OCI-LY3 (cell line): ENCODE data around the gene MAP3K3.

Experiments used
- H2AFZ ChIP-seq: fragments of 200-600, 300-600 bp; shearing (Covaris generic); 2 replicates; pipeline ENCODE4 v1.6.0; 2014; ENCODE audit warnings: antibody characterized with exemption, low read depth, low read length
- H3K27ac ChIP-seq: fragments of 200-600, 300-600 bp; sonication (generic); 2 replicates; pipeline ENCODE4 v1.5.1; 2014; ENCODE audit warnings: mild to moderate bottlenecking, low read length, moderate library complexity, mixed read lengths
- H3K27me3 ChIP-seq: fragments of 200-600, 300-600 bp; sonication (generic); 2 replicates; pipeline ENCODE4 v1.6.1; 2014; ENCODE audit warnings: low read depth, low read length, mixed read lengths
- H3K36me3 ChIP-seq: fragments of 200-600, 300-600 bp; sonication (generic); replicated peaks from 2 replicates; pipeline ENCODE3; 2014; ENCODE audit warnings: low read depth, low read length, mixed read lengths
- H3K4me1 ChIP-seq: fragments of 300-600, 200-600 bp; sonication (generic); 2 replicates; pipeline ENCODE4 v1.6.1; 2014; ENCODE audit warnings: low read length, mixed read lengths
- H3K4me2 ChIP-seq: fragments of 200-600, 300-600 bp; sonication (generic); 2 replicates; pipeline ENCODE4 v1.6.1; 2014; ENCODE audit warnings: low read length, mixed read lengths
- H3K4me3 ChIP-seq: fragments of 300-600, 200-600 bp; sonication (generic); 2 replicates; pipeline ENCODE4 v1.5.1; 2014; ENCODE audit warnings: antibody characterized with exemption, mild to moderate bottlenecking, low read length, moderate library complexity
- H3K79me2 ChIP-seq: fragments of 300-600, 200-600 bp; shearing (Covaris generic); 2 replicates; pipeline ENCODE4 v1.6.1; 2014; ENCODE audit warnings: mild to moderate bottlenecking, low read length, mixed read lengths
- H3K9ac ChIP-seq: fragments of 300-600, 200-600 bp; shearing (Covaris generic); 2 replicates; pipeline ENCODE4 v1.6.0; 2014; ENCODE audit warnings: mild to moderate bottlenecking, low read length, moderate library complexity
- H3K9me3 ChIP-seq: fragments of 200-600, 300-600 bp; shearing (Covaris generic); 2 replicates; pipeline ENCODE4 v1.6.1; 2014; ENCODE audit warnings: low read length, mixed read lengths; ENCODE audit not compliant: insufficient read depth
- H4K20me1 ChIP-seq: fragments of 200-600, 300-600 bp; sonication (generic); 2 replicates; pipeline ENCODE4 v1.6.1; 2016; ENCODE audit warnings: low read length, mixed read lengths; ENCODE audit not compliant: insufficient read depth
- EZH2phosphoT487 ChIP-seq: fragments of 200-600 bp; shearing (Covaris generic); IDR thresholded peaks from 2 replicates; pipeline ENCODE4 v1.6.1; 2018; ENCODE audit warnings: antibody characterized with exemption, mixed run types, low read depth
- TF ChIP-seq, protein P1 (sequence below): fragments of 200-600, 300-600 bp; sonication (generic); IDR thresholded peaks from 2 replicates; pipeline ENCODE4 v1.5.1; 2014; ENCODE audit warnings: antibody characterized with exemption, low read length, low read depth

The MAP3K3 gene

DNA sequence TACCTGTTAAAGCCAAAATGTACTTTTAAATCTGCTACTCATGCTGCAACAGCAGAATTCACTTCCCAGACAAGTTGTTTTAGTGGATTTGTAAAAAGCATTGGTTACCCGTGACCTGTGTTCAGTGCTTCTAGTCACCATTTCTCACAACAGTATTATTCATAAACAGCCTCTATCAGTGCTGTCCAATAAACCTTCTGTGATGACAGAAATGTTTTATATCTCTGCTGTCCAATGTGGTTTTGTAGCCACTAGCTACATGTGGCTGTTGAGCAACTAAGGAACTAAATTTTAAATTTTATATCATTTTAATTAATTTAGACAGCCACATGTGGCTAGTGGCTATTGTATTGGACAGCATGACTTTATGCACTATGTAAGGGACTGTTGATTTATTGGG lies 12.6 kb downstream of the MAP3K3 start:
- no peaks in the 10 kb centered on the region for H3K79me2 ChIP-seq
- no peak overlapping the region for H2AFZ ChIP-seq
- H3K4me3 ChIP-seq = no peak overlapping the region
- no peaks in the 10 kb centered on the region for H4K20me1 ChIP-seq
- no peaks in the 10 kb centered on the region for H3K9me3 ChIP-seq
- H3K9ac ChIP-seq = no peak overlapping the region
- H3K4me2 ChIP-seq = no peak overlapping the region
- H3K27ac ChIP-seq = no peak overlapping the region
- H3K27me3 ChIP-seq = no peaks in the 10 kb centered on the region
- peaks cover 8% of the 10 kb centered on the region for H3K36me3 ChIP-seq
- H3K4me1 ChIP-seq = peaks cover 8% of the 10 kb centered on the region
- TF ChIP-seq EZH2phosphoT487 = no peak
- TF ChIP-seq, protein P1, sequence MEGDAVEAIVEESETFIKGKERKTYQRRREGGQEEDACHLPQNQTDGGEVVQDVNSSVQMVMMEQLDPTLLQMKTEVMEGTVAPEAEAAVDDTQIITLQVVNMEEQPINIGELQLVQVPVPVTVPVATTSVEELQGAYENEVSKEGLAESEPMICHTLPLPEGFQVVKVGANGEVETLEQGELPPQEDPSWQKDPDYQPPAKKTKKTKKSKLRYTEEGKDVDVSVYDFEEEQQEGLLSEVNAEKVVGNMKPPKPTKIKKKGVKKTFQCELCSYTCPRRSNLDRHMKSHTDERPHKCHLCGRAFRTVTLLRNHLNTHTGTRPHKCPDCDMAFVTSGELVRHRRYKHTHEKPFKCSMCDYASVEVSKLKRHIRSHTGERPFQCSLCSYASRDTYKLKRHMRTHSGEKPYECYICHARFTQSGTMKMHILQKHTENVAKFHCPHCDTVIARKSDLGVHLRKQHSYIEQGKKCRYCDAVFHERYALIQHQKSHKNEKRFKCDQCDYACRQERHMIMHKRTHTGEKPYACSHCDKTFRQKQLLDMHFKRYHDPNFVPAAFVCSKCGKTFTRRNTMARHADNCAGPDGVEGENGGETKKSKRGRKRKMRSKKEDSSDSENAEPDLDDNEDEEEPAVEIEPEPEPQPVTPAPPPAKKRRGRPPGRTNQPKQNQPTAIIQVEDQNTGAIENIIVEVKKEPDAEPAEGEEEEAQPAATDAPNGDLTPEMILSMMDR = no peak

DNA sequence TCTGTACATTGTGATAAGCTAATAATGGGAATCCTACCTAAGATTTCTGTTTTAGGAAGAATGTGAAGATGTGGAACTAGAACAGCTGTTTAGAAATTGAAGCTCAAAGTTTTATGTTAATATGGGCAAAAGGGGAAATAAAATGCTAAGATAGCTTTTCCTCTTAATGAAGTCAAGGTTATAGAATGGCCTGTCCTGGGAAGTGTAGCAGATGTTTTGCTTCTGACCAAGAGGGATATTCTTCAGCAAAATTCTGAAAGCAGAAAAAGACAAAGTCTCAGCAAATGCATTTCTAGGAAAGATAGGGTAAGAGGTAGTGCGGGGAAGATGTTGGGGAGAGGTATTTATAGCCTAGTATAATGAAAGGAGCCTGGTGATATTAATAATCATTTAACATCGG lies 13.1 kb downstream of the MAP3K3 start:
- Histone ChIP-seq H3K36me3 (peaks cover 8% of the 10 kb centered on the region), H3K4me1 (peaks cover 8% of the 10 kb centered on the region), H3K9ac (no peak overlapping the region), H3K4me3 (no peak overlapping the region), H3K9me3 (no peaks in the 10 kb centered on the region), H3K27ac (no peak overlapping the region), H2AFZ (no peak overlapping the region), H3K79me2 (no peaks in the 10 kb centered on the region), H4K20me1 (no peaks in the 10 kb centered on the region), H3K4me2 (no peak overlapping the region), H3K27me3 (no peaks in the 10 kb centered on the region)
- TF ChIP-seq, protein P1 = no peak
- TF ChIP-seq EZH2phosphoT487 = no peak

DNA sequence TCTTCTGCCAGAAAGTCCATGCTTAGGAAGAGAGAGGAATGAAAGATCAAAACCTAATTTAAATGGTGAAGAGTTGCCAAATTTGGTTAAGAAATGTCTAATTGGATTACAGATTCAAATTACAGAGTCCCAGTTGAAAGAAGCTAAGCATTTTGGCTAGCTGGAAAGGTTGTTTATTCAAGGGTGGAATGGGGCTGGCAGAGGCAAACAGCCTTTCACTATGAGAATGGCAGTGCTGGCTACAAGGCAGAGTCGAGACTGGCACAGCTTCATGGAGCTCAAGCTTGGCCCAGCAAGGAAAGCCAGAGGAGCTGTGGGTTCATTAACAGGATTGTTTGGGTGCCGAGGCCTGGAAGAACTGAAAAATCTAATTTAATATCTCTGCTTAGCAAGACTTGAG lies 13.6 kb downstream of the MAP3K3 start:
- Histone ChIP-seq H3K4me2 (no peak overlapping the region), H3K4me1 (peaks cover 6% of the 10 kb centered on the region), H3K36me3 (peaks cover 8% of the 10 kb centered on the region), H3K79me2 (no peaks in the 10 kb centered on the region), H2AFZ (no peak overlapping the region), H4K20me1 (no peaks in the 10 kb centered on the region), H3K4me3 (no peak overlapping the region), H3K27me3 (no peaks in the 10 kb centered on the region), H3K9ac (no peak overlapping the region), H3K9me3 (no peaks in the 10 kb centered on the region), H3K27ac (no peak overlapping the region)
- TF ChIP-seq, protein P1 = no peak
- TF ChIP-seq EZH2phosphoT487 = no peak

DNA sequence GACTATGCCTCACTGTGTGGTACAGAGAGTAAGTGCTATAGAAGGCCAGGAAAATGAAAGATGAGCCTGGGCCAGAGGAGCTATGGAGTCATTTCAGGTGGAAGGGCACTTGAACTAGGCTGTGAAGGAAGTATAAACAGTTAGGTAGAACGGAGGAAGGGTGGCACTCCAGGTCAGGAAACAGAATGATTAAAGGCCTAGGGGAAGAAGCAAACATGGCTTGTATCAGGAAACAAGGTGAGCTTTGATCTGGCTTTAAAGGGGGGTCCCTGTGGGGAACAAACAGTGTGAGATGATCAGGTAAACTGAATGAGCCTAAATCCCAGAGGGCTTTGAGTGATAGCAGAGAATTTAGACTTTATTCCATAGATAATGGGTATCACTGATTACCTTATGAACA lies 16.9 kb downstream of the MAP3K3 start:
- Histone ChIP-seq H3K4me1 (no peaks in the 10 kb centered on the region), H3K27me3 (no peaks in the 10 kb centered on the region), H3K36me3 (peaks cover 8% of the 10 kb centered on the region), H4K20me1 (no peaks in the 10 kb centered on the region), H2AFZ (no peak overlapping the region), H3K9ac (no peak overlapping the region), H3K4me3 (no peak overlapping the region), H3K27ac (no peak overlapping the region), H3K9me3 (no peaks in the 10 kb centered on the region), H3K79me2 (no peaks in the 10 kb centered on the region), H3K4me2 (no peak overlapping the region)
- TF ChIP-seq EZH2phosphoT487 = no peak
- TF ChIP-seq, protein P1 = no peak
